Measurements from ENCODE around the gene BMAL1.
A peak's percentile ranks its signal among the peaks of the same experiment; 100 is the strongest.
"Not testable (repeated sequence)": the region's sequence is repeated elsewhere in the genome, so short reads cannot be mapped to it uniquely, and the experiment has no call there.

BMAL1 gene

DNA sequence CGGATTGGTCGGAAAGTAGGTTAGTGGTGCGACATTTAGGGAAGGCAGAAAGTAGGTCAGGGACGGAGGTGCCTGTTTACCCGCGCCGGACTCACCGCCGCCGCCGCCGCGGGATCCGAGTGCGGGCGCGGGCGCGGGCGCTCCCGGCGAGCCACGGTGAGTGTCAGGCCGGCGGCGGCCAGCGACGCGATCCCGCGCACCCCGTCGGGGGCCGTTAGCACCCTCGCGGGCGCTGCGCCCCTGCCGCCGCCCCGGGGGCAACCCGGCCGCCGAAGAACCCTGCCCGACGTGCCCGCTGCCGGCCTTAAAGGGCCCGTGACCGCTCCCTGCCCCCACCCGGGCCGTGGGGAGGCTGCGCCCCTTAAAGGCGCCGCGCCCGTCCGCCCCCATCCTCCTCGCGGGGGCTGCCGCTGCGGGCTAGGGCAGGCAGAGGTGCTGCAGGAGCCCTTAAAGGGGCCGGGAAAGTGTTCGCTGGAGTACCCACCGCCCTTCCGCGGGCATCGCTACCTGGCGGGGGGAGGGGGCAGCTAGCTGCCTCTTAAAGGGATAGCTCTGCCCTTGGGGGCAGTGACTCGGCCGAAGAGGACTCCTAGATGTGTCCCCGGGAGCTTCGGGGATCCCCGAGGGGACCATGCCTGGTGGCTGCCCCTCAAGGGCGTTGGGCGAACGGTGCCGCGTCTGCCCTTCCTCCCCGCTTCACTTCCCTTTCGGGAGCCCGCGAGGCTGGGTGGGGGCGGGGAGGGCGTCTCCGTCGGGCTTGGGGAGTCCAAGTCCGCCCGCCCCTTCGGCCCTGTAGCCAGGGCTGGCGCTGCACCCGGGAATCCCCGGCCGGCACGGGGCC is at the start of gene BMAL1:
Gene BMAL1, plus strand, starts transcription at position 23 of the 841 bp plus-strand sequence. CDS start 76,519 bp downstream, outside the sequence.
- DNase-seq: no peak

DNA sequence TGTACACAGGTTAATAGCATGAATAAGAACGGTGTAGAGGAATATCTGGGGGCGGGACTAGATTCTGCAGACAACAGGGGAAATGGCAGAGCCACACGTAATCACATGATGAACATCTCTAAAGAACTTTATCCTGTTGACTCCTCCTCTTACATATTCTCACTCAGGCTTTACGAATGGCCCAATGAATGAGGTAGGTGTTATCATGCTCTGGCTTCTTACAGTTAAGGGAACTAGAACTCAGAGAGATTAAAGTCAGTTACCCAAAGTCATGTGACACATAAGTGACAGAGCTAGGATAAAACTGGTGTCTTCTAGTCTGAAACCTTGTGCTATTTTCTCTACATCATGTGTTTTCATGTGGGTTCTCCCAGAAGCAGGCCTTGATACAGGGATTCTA is 49.0 kb upstream of the BMAL1 start:
- no peak for DNase-seq

DNA sequence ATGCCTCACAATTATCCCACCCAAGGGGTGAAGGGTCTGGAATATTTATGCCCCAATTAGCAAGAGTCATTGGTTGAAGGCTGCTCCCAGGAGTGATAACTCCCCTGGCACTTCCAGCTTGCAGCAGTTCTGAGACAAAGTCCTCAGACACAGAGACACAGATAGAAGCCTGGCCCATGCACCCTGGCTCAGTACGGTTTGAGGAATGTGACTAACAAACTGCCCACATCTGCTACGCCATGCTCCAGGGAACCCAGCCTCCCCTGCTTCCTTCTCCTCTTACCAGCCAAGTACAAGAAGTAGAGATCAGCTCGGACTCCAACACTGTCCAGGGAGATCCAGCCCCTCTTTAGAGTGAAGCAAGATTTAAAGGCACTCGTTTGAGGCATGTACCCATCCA is 48.5 kb upstream of the BMAL1 start:
- DNase-seq: no peak

DNA sequence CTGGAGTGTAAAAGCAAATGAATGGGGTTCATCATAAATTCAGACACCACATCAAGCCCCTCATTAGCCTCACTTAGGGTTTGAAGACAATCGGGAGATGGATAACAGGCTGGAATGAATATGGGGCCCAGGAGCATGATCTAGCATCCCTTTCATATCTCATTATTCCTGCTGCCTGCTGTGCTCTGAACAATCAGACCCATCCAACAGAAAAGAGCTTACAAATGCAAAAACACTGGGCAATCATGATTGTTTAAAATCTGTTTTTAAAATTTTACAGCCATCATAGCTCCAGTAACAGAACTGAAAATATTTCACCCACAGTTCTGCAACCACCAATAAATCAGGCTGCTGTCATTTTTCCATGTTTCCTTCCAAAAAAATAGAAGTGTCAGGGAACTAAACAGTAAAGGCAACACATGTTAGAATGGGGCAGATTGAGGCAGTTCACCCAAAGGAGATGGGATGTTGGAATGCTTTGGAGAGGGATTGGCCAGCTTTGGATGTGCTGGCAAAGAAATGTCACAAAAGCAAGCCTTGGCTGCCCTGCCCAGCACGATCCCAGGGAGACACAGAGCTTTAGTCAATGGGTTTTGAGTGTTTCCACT is 47.8 kb upstream of the BMAL1 start:
- no peak for DNase-seq

DNA sequence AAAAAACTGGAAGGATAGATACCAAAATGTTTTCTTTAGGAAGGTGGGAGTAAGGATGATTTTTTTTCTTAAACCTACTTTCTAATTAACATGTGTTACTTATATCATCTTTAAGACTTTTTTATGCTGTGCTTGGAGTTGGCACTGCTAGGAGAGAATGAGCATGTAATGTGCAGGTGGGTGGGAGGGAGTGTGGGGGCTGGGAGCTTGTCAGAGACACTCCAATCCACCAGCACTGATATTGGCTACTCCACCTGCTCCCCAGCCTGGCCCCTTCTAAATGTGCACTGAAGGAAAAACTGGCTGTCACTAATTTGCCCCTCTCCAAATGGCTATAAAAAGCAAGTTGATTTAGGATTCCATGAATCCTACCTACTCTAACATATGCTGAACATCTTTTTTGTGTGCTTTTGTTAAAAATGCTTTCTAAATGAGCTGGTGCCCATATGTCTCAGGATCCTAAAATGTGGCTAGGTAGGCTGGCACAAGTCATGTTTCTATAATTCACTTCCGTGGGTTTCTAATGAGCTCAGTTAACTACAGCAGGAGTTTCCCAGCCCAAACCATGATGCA is 44.3 kb upstream of the BMAL1 start:
- DNase-seq: no peak

DNA sequence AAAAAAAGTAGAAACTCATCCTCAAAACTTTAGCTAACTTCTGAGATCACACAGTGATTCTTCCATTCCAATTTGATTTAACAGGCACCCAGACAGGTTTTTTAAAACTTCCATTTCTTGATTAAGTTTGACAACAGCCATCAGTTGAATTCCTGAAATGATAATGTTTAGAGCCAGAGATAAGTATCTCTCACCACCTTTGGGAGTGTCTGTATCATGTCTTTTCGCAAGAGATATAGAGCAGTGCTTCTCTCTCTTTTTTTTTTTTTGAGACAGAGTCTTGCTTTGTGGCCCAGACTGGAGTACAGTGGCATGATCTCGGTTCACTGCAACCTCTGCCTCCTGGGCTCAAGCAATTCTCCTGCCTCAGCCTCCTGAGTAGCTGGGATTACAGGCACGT is 41.7 kb upstream of the BMAL1 start:
- no peak for DNase-seq

DNA sequence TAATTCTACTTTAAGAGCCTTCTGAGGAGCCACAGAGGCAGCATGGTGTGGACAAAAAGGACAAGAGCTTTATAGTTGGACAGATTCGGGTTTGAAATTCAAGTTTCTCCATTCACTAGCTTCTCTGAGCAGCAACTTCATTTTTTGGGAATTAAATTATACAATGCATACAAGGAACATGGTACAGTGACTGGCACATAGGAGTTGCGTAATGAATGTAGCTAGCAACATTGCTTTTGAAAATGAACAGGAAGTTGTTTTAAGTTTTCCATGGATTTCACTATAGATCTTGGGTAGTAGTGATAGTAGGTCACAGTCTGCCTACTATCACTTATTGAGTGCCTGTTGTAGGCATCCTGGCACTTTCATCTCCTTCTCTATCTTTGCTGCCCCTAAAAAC is 41.0 kb upstream of the BMAL1 start:
- no peak for DNase-seq

DNA sequence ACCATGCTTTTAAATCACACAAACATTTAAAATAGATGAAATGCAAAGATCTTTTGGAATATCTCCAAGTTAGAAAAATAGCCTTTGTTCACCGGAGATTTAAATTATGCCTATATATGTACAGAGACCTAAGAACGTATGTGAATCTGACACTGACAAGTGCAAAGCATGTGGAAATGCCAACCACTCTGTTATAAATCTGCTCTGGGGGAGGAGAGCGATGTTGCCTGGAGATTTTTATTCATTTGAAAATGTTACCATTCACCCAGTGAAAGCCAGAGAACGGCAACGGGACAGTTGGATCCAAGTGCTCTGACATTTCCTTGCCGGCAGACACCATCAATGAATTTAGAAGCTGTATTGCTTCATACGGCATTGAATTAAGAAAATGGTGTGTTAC is 39.8 kb upstream of the BMAL1 start:
- DNase-seq: no peak

DNA sequence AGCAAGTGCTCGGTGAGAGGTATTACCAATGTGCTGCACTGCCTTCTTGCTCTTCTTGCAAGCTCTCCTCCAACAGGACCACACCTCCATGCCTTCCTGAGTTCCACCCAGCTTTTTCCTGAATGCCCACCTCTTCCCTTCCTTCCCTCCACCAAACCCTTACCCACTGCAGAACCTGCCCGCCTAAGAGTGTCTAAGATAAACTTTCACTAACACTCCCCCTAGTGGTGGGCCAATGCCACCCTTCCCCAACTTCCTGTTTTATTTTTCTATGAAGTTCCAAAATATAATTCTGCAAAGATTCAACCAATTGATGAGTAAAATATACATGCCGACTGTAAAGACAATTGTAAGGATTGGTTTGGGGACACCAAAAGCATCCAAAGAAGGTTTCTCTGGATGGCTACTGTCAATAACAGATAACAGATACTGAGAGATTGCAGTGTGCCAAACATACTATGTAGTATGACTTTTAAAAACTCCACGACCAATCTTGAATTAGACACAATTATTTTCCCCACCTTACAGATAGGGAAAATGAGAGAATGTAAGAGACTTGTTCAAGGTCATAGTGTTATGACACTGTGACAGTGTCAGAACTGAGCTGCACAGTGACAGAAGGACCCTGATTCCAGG is 38.6 kb upstream of the BMAL1 start:
- peak; percentile 34 for DNase-seq

DNA sequence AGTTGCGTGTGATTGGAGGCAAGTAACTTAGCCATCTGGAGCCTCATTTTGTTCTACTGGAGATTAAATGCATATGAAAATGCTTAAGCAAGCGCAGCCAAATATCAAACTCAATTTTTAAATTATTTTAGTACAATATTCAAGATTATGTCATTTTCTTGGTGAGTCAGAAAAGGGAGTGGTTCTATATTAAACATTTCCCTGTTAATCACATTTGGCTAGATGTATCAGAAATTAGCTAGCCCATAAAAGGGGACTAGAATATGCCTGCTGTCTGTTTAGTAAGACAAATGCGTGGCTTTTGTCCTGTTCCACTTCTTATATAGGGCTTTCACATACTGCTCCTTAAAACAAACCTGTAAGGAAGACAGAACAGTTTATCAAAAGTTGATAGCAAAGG is 35.0 kb upstream of the BMAL1 start:
- no peak for DNase-seq

DNA sequence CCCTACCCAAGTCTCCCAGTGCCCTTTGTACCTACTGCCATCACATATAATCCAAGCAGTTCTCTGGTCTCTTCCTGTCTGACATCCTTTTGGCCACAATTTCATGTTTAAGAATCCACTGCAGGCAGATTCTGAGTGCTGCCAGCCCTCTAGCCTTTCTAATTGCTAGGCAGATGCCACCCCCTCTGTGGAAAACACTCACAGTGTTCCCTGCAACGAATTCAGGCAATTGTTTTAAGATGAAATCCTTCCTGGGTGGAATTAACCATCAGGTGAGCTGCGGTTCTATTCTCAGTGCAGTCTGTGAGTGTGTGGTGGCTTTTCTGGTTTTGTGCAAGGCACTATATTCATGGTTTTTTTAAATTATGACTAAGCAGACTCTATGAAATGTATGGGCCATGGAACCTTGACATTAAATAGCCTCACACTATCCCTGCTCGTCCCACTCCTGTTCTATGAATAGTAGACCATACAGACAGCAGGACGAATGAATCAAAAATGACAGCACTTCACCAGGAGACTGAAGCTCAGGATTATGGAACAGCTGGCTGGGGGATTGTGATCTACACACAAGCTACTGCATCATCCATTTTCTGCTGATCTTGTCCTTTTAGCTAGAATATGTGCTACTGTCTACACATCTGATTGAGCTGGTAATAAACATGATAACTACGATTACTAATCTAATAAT is 29.8 kb upstream of the BMAL1 start:
- DNase-seq: no peak

DNA sequence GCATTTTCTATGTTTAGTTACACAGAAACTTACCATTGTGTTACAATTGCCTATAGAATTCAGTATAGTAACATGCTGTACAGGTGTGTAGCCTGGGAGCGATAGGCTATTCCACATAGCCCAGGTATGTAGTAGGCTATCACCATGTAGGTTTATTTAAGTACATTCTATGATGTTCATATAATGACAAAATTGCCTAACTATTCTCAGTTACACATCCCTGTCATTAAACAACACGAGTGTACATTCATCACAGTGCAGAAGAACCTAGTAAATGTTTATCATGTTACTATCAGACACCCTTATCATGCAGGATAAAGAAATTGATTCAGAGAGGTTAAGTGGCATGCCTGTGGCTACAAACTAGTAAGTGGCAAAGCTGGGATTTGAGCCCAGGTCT is 28.4 kb upstream of the BMAL1 start:
- DNase-seq: no peak

DNA sequence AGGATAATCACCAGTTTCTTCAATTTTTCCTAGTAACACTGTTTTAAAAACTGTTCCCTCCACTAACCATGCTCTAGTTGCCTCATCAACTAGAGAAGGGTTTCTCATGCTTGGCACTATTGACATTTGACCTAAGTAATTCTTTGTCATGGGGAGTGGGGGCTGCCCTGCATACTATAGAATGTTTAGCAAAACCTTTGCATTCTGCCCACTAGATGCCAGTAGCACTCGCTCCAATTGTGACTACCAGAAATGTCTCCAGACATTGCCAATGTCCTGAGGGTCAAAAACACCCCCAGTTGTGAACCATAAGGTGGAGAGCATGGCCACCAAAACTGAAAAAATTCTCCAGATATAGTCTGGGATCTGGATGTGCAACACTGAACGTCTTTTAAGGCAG is 27.6 kb upstream of the BMAL1 start:
- DNase-seq: peak; percentile 25

DNA sequence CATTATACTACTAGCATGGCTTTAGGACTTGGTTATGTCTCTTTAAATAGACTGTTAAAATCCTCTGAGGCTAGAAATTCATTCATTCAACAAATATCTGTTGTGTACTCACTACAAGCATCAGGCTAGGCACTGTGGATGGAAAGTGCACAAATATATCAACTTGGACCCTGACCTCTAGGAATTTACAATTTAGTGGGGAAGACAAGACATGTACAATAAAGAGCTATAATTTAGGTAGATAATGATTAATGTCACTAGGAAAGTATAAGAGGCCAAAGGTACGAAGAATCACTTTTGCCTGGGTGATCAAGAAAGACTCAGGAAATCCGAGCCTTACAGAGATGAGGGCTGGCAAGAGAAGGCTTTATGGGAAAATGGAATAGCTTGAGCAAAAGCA is 25.6 kb upstream of the BMAL1 start:
- no peak for DNase-seq

DNA sequence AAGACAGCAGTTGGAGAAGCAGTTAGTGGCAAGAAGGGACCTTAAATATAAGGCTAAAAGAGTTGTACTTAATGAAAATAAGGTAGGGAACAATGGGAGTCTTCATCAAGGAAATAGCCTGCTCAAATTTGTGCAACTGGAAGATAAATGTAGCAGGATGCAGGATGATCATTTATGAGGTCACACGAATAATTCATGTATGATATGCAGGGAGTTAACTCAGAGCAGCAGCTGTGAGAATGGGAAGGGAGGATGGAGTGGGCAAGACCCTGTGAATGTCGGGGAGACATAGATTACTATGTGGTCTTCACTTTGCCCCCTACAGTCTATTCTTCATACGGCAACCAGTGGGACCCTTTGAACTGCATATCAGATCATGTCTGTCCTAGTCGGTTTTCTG is 25.2 kb upstream of the BMAL1 start:
- DNase-seq: no peak

DNA sequence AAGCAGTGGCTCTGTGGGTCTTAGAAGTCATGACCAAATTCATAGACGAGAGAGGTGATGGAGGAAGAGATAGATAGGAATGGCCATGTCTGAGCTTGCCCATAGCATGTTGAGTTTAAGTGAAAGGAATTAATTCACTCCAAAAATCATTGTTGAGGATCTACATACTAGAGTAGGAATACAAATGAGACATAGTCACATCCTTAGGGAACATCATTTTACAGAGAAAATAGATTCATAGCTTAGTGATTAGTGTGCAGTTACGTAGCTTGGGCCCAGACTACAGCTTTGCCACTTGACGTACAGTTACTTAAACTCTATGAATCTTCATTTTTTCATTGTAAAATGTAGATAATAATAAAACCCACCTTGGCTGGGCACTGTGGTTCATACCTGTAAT is 21.4 kb upstream of the BMAL1 start:
- DNase-seq: no peak

DNA sequence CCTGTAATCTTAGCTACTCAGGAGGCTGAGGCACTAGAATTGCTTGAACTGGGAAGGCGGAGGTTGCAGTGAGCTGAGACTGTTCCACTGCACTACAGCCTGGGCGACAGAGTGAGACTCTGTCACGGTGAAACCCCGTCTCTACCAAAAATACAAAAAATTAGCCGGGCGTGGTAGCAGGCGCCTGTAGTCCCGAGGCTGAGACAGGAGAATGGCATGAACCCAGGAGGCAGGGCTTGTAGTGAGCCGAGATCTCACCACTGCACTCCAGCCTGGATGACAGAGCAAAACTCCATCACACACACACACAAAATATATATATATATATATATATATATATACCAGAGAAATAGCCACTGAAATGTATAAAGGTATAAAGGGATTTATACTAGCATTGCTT is 19.5 kb upstream of the BMAL1 start:
- not testable (repeated sequence) for DNase-seq

DNA sequence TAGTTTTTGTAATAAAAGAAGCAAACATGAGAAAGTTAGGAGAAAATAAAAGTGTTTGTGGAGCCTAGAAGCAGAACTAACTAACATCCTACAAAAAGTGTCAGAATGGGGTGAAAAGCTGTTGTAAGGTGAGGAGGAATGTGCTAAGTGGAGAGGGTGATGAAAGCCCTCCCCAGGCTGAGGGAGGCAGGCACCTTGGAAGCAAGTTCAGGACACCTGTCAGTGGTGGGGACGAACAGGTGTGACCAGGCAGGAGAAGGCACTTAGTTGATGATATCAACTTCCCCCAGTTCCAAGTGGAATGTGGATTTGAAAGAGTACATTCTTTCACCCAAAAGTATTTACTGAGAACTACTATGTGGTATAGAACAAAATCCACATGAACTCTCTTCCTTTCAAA is 18.7 kb upstream of the BMAL1 start:
- no peak for DNase-seq

DNA sequence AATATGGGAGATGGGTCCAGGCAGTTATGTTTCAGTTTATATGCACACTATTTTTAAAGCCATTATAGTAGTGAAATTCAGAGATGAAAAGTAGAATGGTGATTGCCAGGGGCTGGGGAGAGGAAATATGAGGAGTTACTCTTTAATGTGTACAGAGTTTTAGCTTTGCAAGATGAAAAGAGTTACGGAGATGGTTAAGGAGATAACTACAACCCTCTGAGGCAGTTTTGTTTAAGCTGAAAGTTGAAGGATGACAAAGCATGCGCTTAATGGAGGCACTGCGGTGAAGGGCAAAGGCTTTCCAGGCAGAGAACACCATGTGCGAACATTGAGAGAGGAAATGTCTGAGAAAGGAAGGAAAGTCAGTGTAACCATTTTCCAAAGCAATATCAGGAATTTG is 18.2 kb upstream of the BMAL1 start:
- DNase-seq: no peak

DNA sequence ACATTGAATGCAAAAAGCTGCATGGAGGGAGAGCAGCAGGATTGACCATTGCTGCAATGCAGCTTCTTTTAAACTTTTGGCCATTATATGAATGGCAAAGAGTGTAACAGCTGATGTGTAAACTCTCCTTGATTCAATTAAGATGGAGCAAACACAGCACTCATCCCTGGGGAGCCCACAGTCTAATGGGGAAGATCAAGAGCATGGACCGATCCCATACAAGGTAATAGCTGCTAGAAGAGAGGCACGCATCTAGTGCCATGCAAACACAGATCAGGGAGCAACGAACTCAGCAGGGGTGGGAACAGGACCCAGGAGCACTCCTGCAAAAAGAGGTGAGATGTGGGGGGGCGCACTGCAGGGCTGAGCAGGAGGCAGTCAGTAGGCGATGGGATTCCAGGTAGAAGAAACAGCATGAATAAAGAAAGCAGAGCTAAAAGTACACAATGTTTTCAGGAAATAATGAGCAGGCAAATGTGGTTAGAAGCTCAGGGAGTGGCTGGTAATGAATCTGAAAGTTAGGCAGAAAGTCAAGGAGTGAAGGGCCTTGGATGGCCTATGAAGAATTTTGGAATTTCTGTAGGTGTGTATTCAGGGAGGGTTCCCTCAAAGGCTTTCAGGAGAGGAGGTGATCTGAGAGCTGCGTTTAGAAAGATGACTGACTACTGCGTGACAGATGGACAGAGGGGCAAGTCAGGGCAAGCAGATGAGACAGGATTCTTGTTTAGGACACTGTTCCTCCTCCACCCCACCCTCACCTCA is 17.2 kb upstream of the BMAL1 start:
- no peak for DNase-seq

DNA sequence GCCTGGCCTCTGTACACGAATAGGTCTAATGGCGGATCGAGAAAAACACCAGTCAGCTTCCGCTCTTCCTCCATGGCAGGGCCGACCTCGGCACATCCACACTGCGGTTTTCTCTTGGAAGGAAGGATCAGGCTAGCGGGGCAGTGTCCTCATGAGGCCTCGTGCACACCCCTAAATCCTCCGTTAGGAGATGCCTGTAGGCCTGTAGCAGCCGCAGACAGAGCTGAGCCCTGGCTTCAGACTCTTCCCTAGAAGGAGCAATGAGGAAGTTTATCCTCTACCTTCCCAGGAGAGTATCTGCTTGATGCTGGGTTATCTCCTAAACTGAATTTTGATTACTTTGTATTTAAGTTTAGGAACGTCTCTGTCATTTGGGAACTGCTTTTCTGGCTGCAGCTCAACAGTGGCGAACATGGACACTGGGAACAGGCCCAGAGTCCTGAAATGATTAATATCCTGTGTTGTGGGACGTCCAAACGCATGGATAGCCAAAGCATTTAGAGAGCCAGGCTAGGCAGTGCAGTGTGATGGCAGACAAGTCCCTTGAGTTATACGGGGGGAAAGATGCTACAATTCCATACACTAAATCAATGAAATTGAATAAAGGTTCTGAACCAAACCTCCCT is 16.5 kb upstream of the BMAL1 start:
- no peak for DNase-seq

DNA sequence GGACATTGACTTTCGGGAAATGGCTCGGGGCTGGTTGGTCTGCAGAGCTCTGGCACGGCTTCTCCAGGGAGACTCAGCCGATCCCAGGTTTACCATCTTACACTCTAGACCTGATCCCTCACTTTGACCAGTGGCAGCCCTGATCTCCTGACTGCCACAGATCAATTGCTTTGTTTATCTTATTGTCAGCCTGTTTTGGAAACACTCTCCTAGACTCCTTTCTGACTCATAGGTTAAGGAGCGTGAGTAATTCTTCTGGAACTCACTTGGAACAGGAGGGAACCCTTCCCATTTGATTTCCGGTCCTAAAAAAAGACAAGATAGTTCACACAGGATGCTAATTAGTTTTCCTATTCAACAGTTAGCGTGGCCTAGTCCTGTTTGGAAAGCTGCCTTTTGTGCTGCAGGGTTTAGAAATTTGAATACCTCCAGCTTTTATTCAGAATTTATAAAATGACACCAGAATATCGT is 16.0 kb upstream of the BMAL1 start:
- DNase-seq: peak; percentile 85
